Measurements from ENCODE around the gene SASH3. TPM values are rescaled to one million over a fixed set of nuclear protein-coding genes. Genes with fewer than 3 reads are reported as not detected.

SASH3 gene
- polyA plus RNA-seq, 1 donor (not counting 4 experiments of a cell fraction or from before 2014, with no cell fraction given), result 0.09 TPM

DNA sequence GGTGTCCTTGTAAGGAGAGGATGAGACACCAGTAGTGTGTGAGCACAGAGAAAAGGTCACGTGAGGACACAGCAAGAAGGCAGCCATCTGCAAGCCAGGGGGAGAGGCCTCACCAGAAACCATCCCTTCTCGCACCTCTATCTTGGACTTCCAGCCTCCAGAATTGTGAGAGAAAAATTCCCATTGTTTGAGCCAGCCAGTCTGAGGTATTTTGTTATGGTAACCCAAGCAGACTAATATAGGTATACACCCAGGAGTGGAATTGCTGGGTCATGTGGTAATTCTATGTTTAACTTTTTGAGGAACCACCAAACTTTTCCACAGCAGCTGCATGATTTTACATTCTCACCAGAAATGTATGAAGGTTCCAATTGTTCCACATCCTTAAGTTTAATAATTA is 38.4 kb downstream of the SASH3 start:
- Histone ChIP-seq H2AFZ (ENCODE audit: control insufficient read depth, low read length) (no peak overlapping the region), H3K27me3 (ENCODE audit: control insufficient read depth, extremely low read depth, insufficient read depth, low read length) (no peaks in the 10 kb centered on the region), H3K79me2 (ENCODE audit: control insufficient read depth, insufficient read depth, low read length) (no peaks in the 10 kb centered on the region), H3K4me1 (ENCODE audit: control insufficient read depth, extremely low read depth, insufficient read depth, low read length) (no peaks in the 10 kb centered on the region), H3K36me3 (ENCODE audit: control insufficient read depth in 2 of 2, extremely low read depth in 1 of 2, insufficient read depth in 2 of 2, low read length in 2 of 2) (peaks cover 0 to 4% of the 10 kb centered on the region in 2 experiments), H3K4me2 (ENCODE audit: control insufficient read depth, extremely low read depth, insufficient read depth, low read depth, low read length) (no peak overlapping the region), H3K27ac (ENCODE audit: control insufficient read depth, insufficient read depth, low read length) (no peak overlapping the region), H4K20me1 (ENCODE audit: control insufficient read depth, extremely low read depth, insufficient read depth, low read length) (no peaks in the 10 kb centered on the region), H3K4me3 (ENCODE audit: control insufficient read depth in 2 of 3, extremely low read depth in 1 of 3, insufficient read depth in 2 of 3, low read depth in 1 of 3, low read length in 3 of 3) (no peak overlapping the region), H3K9me1 (ENCODE audit: control insufficient read depth, extremely low read depth, insufficient read depth, low read length) (no peaks in the 10 kb centered on the region), H3K9me3 (ENCODE audit: control insufficient read depth, low read depth, low read length) (no peaks in the 10 kb centered on the region), H3K9ac (ENCODE audit: control insufficient read depth, extremely low read depth, insufficient read depth, low read length) (no peak overlapping the region)
- DNase-seq (ENCODE audit: low read depth, low spot score) (no peak), FAIRE-seq (no peak)
- TF ChIP-seq, protein P1, sequence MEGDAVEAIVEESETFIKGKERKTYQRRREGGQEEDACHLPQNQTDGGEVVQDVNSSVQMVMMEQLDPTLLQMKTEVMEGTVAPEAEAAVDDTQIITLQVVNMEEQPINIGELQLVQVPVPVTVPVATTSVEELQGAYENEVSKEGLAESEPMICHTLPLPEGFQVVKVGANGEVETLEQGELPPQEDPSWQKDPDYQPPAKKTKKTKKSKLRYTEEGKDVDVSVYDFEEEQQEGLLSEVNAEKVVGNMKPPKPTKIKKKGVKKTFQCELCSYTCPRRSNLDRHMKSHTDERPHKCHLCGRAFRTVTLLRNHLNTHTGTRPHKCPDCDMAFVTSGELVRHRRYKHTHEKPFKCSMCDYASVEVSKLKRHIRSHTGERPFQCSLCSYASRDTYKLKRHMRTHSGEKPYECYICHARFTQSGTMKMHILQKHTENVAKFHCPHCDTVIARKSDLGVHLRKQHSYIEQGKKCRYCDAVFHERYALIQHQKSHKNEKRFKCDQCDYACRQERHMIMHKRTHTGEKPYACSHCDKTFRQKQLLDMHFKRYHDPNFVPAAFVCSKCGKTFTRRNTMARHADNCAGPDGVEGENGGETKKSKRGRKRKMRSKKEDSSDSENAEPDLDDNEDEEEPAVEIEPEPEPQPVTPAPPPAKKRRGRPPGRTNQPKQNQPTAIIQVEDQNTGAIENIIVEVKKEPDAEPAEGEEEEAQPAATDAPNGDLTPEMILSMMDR (optimal IDR thresholded peaks at IDR 0.05 in 1 of 3, IDR thresholded peaks at IDR 0.05 in 1 of 3, conservative IDR thresholded peaks at IDR 0.05 in 1 of 3; ENCODE audit: extremely low read depth in 1 of 3, insufficient read depth in 2 of 3, low read length in 3 of 3), result no peak
- dilution Hi-C loops (cut with MboI; ENCODE audit: extremely low pct_ligation_motif_present, low sequenced_read_pairs), result no loop called here

DNA sequence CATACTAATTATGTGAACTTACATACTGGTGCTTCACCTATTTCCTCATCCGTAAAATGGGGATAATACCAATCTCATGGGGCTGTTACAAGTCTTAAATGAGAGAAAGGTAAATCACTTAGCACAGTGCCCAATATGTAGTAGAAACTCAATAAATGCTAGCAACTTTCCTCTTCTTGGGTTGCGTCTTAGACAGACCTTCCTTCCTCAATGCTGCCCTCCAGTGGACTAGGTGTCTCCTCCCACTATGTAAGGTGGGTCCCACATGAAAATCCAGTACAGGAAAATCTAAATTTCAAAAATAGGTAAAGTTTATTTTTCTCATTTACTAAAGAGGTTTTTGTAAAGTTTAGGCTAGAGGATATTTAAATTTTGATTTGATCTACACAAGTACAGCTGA is 43.4 kb downstream of the SASH3 start:
- FAIRE-seq, result peak; percentile 39
- no peak overlapping the region for H3K9ac ChIP-seq (ENCODE audit: control insufficient read depth, extremely low read depth, insufficient read depth, low read length)
- TF ChIP-seq, protein P1 (optimal IDR thresholded peaks at IDR 0.05 in 1 of 3, IDR thresholded peaks at IDR 0.05 in 1 of 3, conservative IDR thresholded peaks at IDR 0.05 in 1 of 3; ENCODE audit: extremely low read depth in 1 of 3, insufficient read depth in 2 of 3, low read length in 3 of 3), result peak; percentile 39 to 61 (median 48)
- no peak for TF ChIP-seq EZH2 (IDR thresholded peaks at IDR 0.05; ENCODE audit: low read length)

More for the DNA sequence above, 43.4 kb downstream of the SASH3 start:
- Histone ChIP-seq H3K36me3 (ENCODE audit: control insufficient read depth in 2 of 2, extremely low read depth in 1 of 2, insufficient read depth in 2 of 2, low read length in 2 of 2) (no peaks in the 10 kb centered on the region), H3K27me3 (ENCODE audit: control insufficient read depth, extremely low read depth, insufficient read depth, low read length) (no peaks in the 10 kb centered on the region), H3K9me3 (ENCODE audit: control insufficient read depth, low read depth, low read length) (no peaks in the 10 kb centered on the region), H4K20me1 (ENCODE audit: control insufficient read depth, extremely low read depth, insufficient read depth, low read length) (no peaks in the 10 kb centered on the region), H3K4me1 (ENCODE audit: control insufficient read depth, extremely low read depth, insufficient read depth, low read length) (no peaks in the 10 kb centered on the region), H2AFZ (ENCODE audit: control insufficient read depth, low read length) (no peak overlapping the region), H3K79me2 (ENCODE audit: control insufficient read depth, insufficient read depth, low read length) (no peaks in the 10 kb centered on the region), H3K4me3 (ENCODE audit: control insufficient read depth in 2 of 3, extremely low read depth in 1 of 3, insufficient read depth in 2 of 3, low read depth in 1 of 3, low read length in 3 of 3) (no peak overlapping the region), H3K4me2 (ENCODE audit: control insufficient read depth, extremely low read depth, insufficient read depth, low read depth, low read length) (no peak overlapping the region), H3K9me1 (ENCODE audit: control insufficient read depth, extremely low read depth, insufficient read depth, low read length) (no peaks in the 10 kb centered on the region), H3K27ac (ENCODE audit: control insufficient read depth, insufficient read depth, low read length) (no peak overlapping the region)
- dilution Hi-C loops (cut with MboI; ENCODE audit: extremely low pct_ligation_motif_present, low sequenced_read_pairs), result no loop called here
- no peak for DNase-seq (ENCODE audit: low read depth, low spot score)
